ENCODE data around the gene DNASE1L3. TPM values are rescaled to one million over a fixed set of nuclear protein-coding genes. Genes with fewer than 3 reads are reported as not detected.

Gene DNASE1L3
- total RNA-seq, 1 experiment from 2014 or later = 0.36 TPM

DNA sequence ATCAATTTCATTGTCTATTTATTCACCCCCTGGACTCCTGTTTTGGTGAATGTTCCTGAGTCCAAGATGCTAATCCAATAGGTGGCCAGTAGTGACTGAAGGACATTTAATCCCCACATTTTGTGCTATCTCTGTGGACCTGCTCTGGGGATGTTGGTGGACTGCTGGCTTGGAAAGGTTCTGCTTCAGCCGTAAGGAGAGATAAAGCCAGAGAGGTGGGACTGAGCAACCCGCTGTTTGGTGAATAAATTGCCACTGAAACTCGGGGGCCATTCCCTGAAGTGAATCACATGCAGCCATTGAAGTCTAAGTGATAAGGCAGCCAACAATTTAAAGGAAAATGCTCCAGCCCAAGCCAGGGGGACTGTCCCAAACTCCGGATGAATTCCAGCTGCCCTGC is 25.2 kb upstream of the DNASE1L3 start:
- Histone ChIP-seq H3K9me2 (replicated peaks; ENCODE audit: low read length) (no peaks in the 10 kb centered on the region), H3K27me3 (ENCODE audit: low read length) (no peaks in the 10 kb centered on the region), H4K20me1 (ENCODE audit: low read length) (no peaks in the 10 kb centered on the region), H3K4me2 (ENCODE audit: low read length) (no peak overlapping the region), H3F3A (ENCODE audit: low read length, unreplicated experiment) (no peaks in the 10 kb centered on the region), H3K36me3 (ENCODE audit: low read depth, low read length) (no peaks in the 10 kb centered on the region), H3K4me1 (ENCODE audit: insufficient read depth, low read length) (peaks cover 27% of the 10 kb centered on the region), H3K9ac (ENCODE audit: low read length) (no peak overlapping the region), H3K79me2 (ENCODE audit: low read length) (peaks cover 18% of the 10 kb centered on the region), H3K27ac (ENCODE audit: low read length) (no peak overlapping the region), H3K4me3 (ENCODE audit: low read length) (no peak overlapping the region), H2AFZ (ENCODE audit: low read length) (no peak overlapping the region), H3K9me3 (ENCODE audit: low read length) (no peaks in the 10 kb centered on the region)
- TF ChIP-seq EZH2phosphoT487 (IDR thresholded peaks at IDR 0.05; ENCODE audit: borderline replicate concordance, low read length) (no peak), EZH2 (IDR thresholded peaks at IDR 0.05; ENCODE audit: low read length, unreplicated experiment) (no peak)
- TF ChIP-seq, protein P1, sequence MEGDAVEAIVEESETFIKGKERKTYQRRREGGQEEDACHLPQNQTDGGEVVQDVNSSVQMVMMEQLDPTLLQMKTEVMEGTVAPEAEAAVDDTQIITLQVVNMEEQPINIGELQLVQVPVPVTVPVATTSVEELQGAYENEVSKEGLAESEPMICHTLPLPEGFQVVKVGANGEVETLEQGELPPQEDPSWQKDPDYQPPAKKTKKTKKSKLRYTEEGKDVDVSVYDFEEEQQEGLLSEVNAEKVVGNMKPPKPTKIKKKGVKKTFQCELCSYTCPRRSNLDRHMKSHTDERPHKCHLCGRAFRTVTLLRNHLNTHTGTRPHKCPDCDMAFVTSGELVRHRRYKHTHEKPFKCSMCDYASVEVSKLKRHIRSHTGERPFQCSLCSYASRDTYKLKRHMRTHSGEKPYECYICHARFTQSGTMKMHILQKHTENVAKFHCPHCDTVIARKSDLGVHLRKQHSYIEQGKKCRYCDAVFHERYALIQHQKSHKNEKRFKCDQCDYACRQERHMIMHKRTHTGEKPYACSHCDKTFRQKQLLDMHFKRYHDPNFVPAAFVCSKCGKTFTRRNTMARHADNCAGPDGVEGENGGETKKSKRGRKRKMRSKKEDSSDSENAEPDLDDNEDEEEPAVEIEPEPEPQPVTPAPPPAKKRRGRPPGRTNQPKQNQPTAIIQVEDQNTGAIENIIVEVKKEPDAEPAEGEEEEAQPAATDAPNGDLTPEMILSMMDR (conservative IDR thresholded peaks at IDR 0.05; ENCODE audit: low read depth, low read length) = no peak
- CTCF ChIA-PET = no interaction called here
- POLR2A ChIA-PET (ENCODE audit: unreplicated experiment) = no interaction called here
- no TSS peak for BruUV-seq (replicated peaks)
- ATAC-seq (no peak), DNase-seq (no peak)
- intact Hi-C loops (cut with micrococcal nuclease) = loop anchor here (2.0 to 5.0 kb wide), 2 partner anchors 49 to 65 kb away; no protein-coding TSS in a partner anchor

DNA sequence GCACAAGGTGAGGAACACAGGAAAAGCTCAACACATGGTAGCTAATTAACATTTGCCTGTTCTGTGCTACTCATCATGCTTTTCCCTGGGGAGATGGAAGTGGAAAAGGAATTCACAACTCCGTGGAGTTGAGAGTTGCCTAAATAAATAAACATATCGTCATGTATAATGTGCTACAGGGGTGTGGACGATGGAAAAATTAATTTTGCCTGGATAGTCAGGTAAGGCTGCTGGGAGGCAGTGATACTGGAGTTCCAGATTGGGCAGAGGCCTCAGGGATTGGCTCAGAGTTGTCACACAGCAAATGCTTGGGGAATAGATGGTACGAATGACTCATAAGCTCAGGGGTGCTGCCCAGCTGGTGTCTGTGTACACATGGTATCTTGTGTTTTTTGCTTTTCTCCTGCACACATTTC is 23.8 kb upstream of the DNASE1L3 start:
- Histone ChIP-seq H3K4me2 (ENCODE audit: low read length) (no peak overlapping the region), H3K4me3 (ENCODE audit: low read length) (no peak overlapping the region), H4K20me1 (ENCODE audit: low read length) (no peaks in the 10 kb centered on the region), H3F3A (ENCODE audit: low read length, unreplicated experiment) (no peaks in the 10 kb centered on the region), H3K9me3 (ENCODE audit: low read length) (no peaks in the 10 kb centered on the region), H3K79me2 (ENCODE audit: low read length) (peaks cover 17% of the 10 kb centered on the region), H3K9me2 (replicated peaks; ENCODE audit: low read length) (no peaks in the 10 kb centered on the region), H3K9ac (ENCODE audit: low read length) (no peak overlapping the region), H3K36me3 (ENCODE audit: low read depth, low read length) (no peaks in the 10 kb centered on the region), H3K27me3 (ENCODE audit: low read length) (no peaks in the 10 kb centered on the region), H3K27ac (ENCODE audit: low read length) (no peak overlapping the region), H3K4me1 (ENCODE audit: insufficient read depth, low read length) (peaks cover 27% of the 10 kb centered on the region), H2AFZ (ENCODE audit: low read length) (no peak overlapping the region)
- DNase-seq = peak; percentile 75
- ATAC-seq = peak; percentile 49
- intact Hi-C loops (cut with micrococcal nuclease) = no loop called here
- ChIA-PET POLR2A (ENCODE audit: unreplicated experiment) (no interaction called here), CTCF (interaction anchor here (0.9 to 1.3 kb wide), 3 partner anchors 17 to 72 kb away, joined by 3 to 7 read pairs (median 4); partner anchors contain the start of genes HTD2 and RPP14)
- TF ChIP-seq EZH2 (IDR thresholded peaks at IDR 0.05; ENCODE audit: low read length, unreplicated experiment) (no peak), EZH2phosphoT487 (IDR thresholded peaks at IDR 0.05; ENCODE audit: borderline replicate concordance, low read length) (no peak)
- TF ChIP-seq, protein P1 (conservative IDR thresholded peaks at IDR 0.05; ENCODE audit: low read depth, low read length) = no peak
- no TSS peak for BruUV-seq (replicated peaks)

DNA sequence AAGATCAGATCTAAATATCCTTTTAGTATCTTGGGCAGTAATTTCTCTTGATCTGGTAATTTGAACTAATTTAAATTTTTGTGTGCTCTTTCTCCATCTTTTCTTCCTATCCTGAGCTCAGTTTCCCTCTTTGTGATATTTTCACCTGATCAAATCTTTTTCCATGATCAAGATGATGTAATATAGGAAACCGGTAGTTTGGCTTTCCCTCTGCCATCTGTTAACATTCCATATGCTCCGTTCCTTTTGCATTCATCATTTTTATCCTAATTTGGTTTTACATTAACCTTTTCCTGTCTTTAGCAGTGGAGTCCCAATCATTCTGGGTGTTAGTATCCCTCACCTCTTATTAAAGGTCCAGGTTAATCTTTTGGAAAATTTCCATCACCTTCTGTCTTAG is 20.9 kb upstream of the DNASE1L3 start:
- H3K4me3 ChIP-seq (ENCODE audit: low read length) = no peak overlapping the region
- BruUV-seq (replicated peaks) = no TSS peak
- H3K79me2 ChIP-seq (ENCODE audit: low read length) = no peaks in the 10 kb centered on the region
- H3K9ac ChIP-seq (ENCODE audit: low read length) = no peak overlapping the region
- no peaks in the 10 kb centered on the region for H3K36me3 ChIP-seq (ENCODE audit: low read depth, low read length)
- no peak overlapping the region for H3K27ac ChIP-seq (ENCODE audit: low read length)
- no peaks in the 10 kb centered on the region for H3K9me2 ChIP-seq (replicated peaks; ENCODE audit: low read length)
- intact Hi-C loops (cut with micrococcal nuclease) = no loop called here
- ChIA-PET CTCF (interaction anchor here (1.8 kb wide), 1 partner anchor 14 kb away, joined by 7 read pairs; no protein-coding TSS in a partner anchor), POLR2A (ENCODE audit: unreplicated experiment) (no interaction called here)
- no peak overlapping the region for H3K4me2 ChIP-seq (ENCODE audit: low read length)
- no peaks in the 10 kb centered on the region for H3K9me3 ChIP-seq (ENCODE audit: low read length)
- TF ChIP-seq, protein P1 (conservative IDR thresholded peaks at IDR 0.05; ENCODE audit: low read depth, low read length) = no peak
- TF ChIP-seq EZH2 (IDR thresholded peaks at IDR 0.05; ENCODE audit: low read length, unreplicated experiment) (no peak), EZH2phosphoT487 (IDR thresholded peaks at IDR 0.05; ENCODE audit: borderline replicate concordance, low read length) (no peak)
- no peak for ATAC-seq
- no peaks in the 10 kb centered on the region for H3F3A ChIP-seq (ENCODE audit: low read length, unreplicated experiment)
- no peak for DNase-seq
- H3K27me3 ChIP-seq (ENCODE audit: low read length) = no peaks in the 10 kb centered on the region
- H4K20me1 ChIP-seq (ENCODE audit: low read length) = no peaks in the 10 kb centered on the region
- H2AFZ ChIP-seq (ENCODE audit: low read length) = no peak overlapping the region
- peaks cover 11% of the 10 kb centered on the region for H3K4me1 ChIP-seq (ENCODE audit: insufficient read depth, low read length)

Data from PC-3 (cell line).